SK-N-SH treated with all-trans-retinoic acid at 6 μM for 48 hours (cell line): ENCODE data around the gene ANKFN1.

Source experiments
- ATAC-seq: fragments of 200-7000 bp; cut with Tn5 transposase; 3 replicates; pipeline ENCODE4 v1.9.1; 2020; ENCODE audit warnings: mild to moderate bottlenecking, moderate library complexity
- ARNTL ChIP-seq: fragments of 450-650 bp; formaldehyde crosslinking; IDR thresholded peaks from 2 replicates; pipeline ENCODE4 v1.5.0; 2020; ENCODE audit warnings: low read depth, mild to moderate bottlenecking, moderate library complexity, borderline replicate concordance
- BACH2 ChIP-seq: fragments of 250-450 bp; sonication (Bioruptor Pico); IDR thresholded peaks from 2 replicates; pipeline ENCODE4 v1.9.0; 2021; ENCODE audit warnings: mild to moderate bottlenecking, borderline replicate concordance
- CREB5 ChIP-seq: fragments of 250-450 bp; sonication (Bioruptor Pico); IDR thresholded peaks from 2 replicates; pipeline ENCODE4 v1.5.1; 2020; ENCODE audit warnings: low read depth, mild to moderate bottlenecking, moderate library complexity
- CSDC2 ChIP-seq: fragments of 250-450 bp; sonication (Bioruptor Pico); IDR thresholded peaks from 2 replicates; pipeline ENCODE4 v1.5.0; 2020; ENCODE audit warnings: mild to moderate bottlenecking, moderate library complexity
- ESRRG ChIP-seq: fragments of 250-450 bp; sonication (Bioruptor Pico); IDR thresholded peaks from 2 replicates; pipeline ENCODE4 v1.6.1; 2021; ENCODE audit warnings: mild to moderate bottlenecking
- GLIS3 ChIP-seq: fragments of 250-450 bp; sonication (Bioruptor Pico); IDR thresholded peaks from 2 replicates; pipeline ENCODE4 v1.5.0; 2020; ENCODE audit warnings: mild to moderate bottlenecking, moderate library complexity
- ISL1 ChIP-seq: fragments of 250-450 bp; sonication (Bioruptor Pico); IDR thresholded peaks from 2 replicates; pipeline ENCODE4 v2.1.2; 2022; ENCODE audit warnings: mild to moderate bottlenecking, moderate library complexity
- OSR1 ChIP-seq: fragments of 250-450 bp; sonication (Bioruptor Pico); IDR thresholded peaks from 2 replicates; pipeline ENCODE4 v1.8.0; 2022; ENCODE audit warnings: moderate library complexity, mild to moderate bottlenecking, inconsistent platforms
- PATZ1 ChIP-seq: fragments of 250-450 bp; sonication (Bioruptor Pico); IDR thresholded peaks from 2 replicates; pipeline ENCODE4 v1.8.0; 2020; ENCODE audit warnings: mild to moderate bottlenecking, moderate library complexity, borderline replicate concordance
- PPARA ChIP-seq: fragments of 250-450 bp; sonication (Bioruptor Pico); IDR thresholded peaks from 2 replicates; pipeline ENCODE4 v1.5.0; 2020; ENCODE audit warnings: mild to moderate bottlenecking, borderline replicate concordance
- RARB ChIP-seq: fragments of 250-450 bp; sonication (Bioruptor Pico); IDR thresholded peaks from 2 replicates; pipeline ENCODE4 v1.8.0; 2021; ENCODE audit warnings: mild to moderate bottlenecking, moderate library complexity
- SNAI2 ChIP-seq: fragments of 250-450 bp; sonication (Bioruptor Pico); IDR thresholded peaks from 2 replicates; pipeline ENCODE4 v1.5.0; 2020; ENCODE audit warnings: mild to moderate bottlenecking, moderate library complexity
- TCF4 ChIP-seq: fragments of 250-450 bp; sonication (Bioruptor Pico); IDR thresholded peaks from 2 replicates; pipeline ENCODE4 v1.8.0; 2021; ENCODE audit warnings: mild to moderate bottlenecking, moderate library complexity, borderline replicate concordance
- TOX ChIP-seq: fragments of 250-450 bp; sonication (Bioruptor Pico); IDR thresholded peaks from 2 replicates; pipeline ENCODE4 v1.8.0; 2021; ENCODE audit warnings: mild to moderate bottlenecking, moderate library complexity, borderline replicate concordance
- TSHZ2 ChIP-seq: fragments of 250-450 bp; sonication (Bioruptor Pico); IDR thresholded peaks from 2 replicates; pipeline ENCODE4 v1.5.0; 2020; ENCODE audit warnings: mild to moderate bottlenecking, moderate library complexity
- ZC3H10 ChIP-seq: fragments of 250-450 bp; sonication (Bioruptor Pico); IDR thresholded peaks from 2 replicates; pipeline ENCODE4 v1.5.1; 2021; ENCODE audit warnings: mild to moderate bottlenecking, moderate library complexity
- ZFP3 ChIP-seq: fragments of 250-450 bp; sonication (Bioruptor Pico); IDR thresholded peaks from 2 replicates; pipeline ENCODE4 v1.5.0; 2020; ENCODE audit warnings: mild to moderate bottlenecking, moderate library complexity
- ZFP30 ChIP-seq: fragments of 450-650 bp; formaldehyde crosslinking; IDR thresholded peaks from 2 replicates; pipeline ENCODE4 v1.5.0; 2022; ENCODE audit warnings: mild to moderate bottlenecking, moderate library complexity
- ZNF565 ChIP-seq: fragments of 450-650 bp; formaldehyde crosslinking; conservative IDR thresholded peaks from 2 replicates; pipeline ENCODE4 v1.5.0; 2020; ENCODE audit warnings: low read depth, mild to moderate bottlenecking, moderate library complexity
- ZNF70 ChIP-seq: fragments of 450-650 bp; formaldehyde crosslinking; IDR thresholded peaks from 2 replicates; pipeline ENCODE4 v1.5.0; 2020; ENCODE audit warnings: mild to moderate bottlenecking, moderate library complexity
- TF ChIP-seq, protein P1 (sequence below): fragments of 250-450 bp; sonication (Bioruptor Pico); IDR thresholded peaks from 2 replicates; pipeline ENCODE4 v1.8.0; 2021; ENCODE audit warnings: low read depth, mild to moderate bottlenecking, moderate library complexity, borderline replicate concordance

Gene ANKFN1

GRCh38 chr17:56141046-56141839 lies 12.0 kb upstream of the ANKFN1 start:
- peak; percentile 28; the same call in 1 of the 3 replicates for ATAC-seq
- TF ChIP-seq ZFP3 (CRISPR knock-in tag) (no peak), SNAI2 (CRISPR knock-in tag) (no peak), ZC3H10 (CRISPR knock-in tag) (no peak), PPARA (CRISPR knock-in tag) (no peak), PATZ1 (CRISPR knock-in tag) (no peak), RARB (no peak), CREB5 (CRISPR knock-in tag) (no peak), OSR1 (no peak), CSDC2 (CRISPR knock-in tag) (no peak), ESRRG (CRISPR knock-in tag) (no peak)
- TF ChIP-seq, protein P1, sequence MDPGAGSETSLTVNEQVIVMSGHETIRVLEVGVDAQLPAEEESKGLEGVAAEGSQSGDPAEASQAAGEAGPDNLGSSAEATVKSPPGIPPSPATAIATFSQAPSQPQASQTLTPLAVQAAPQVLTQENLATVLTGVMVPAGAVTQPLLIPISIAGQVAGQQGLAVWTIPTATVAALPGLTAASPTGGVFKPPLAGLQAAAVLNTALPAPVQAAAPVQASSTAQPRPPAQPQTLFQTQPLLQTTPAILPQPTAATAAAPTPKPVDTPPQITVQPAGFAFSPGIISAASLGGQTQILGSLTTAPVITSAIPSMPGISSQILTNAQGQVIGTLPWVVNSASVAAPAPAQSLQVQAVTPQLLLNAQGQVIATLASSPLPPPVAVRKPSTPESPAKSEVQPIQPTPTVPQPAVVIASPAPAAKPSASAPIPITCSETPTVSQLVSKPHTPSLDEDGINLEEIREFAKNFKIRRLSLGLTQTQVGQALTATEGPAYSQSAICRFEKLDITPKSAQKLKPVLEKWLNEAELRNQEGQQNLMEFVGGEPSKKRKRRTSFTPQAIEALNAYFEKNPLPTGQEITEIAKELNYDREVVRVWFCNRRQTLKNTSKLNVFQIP (CRISPR knock-in tag) = no peak

DNA sequence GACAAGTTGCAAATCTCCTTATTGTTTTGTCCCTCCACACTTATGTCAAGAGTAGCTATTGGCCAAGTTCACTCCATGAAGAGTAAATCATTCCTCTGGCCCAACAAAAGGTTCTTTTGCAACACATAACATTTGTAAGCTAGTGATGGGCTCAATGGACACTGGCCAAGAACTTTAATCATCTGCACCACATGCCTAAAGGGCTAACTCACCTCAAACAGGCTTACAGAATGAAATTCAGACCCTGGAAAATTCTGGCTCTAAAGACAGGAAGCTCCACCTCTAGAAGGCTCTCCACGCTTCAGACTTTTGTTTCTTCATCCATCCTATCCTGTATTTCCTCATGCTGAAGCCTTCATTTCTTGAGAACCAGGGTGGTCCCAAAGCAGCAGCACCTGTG lies 10.9 kb upstream of the ANKFN1 start:
- TF ChIP-seq OSR1 (no peak), ARNTL (no peak), TCF4 (CRISPR knock-in tag) (no peak), PPARA (CRISPR knock-in tag) (no peak), CREB5 (CRISPR knock-in tag) (no peak), ZFP30 (CRISPR knock-in tag) (no peak), ISL1 (no peak), ZFP3 (CRISPR knock-in tag) (no peak), ZC3H10 (CRISPR knock-in tag) (no peak), ZNF565 (CRISPR knock-in tag) (no peak), GLIS3 (CRISPR knock-in tag) (no peak), ZNF70 (CRISPR knock-in tag) (no peak), CSDC2 (CRISPR knock-in tag) (no peak), RARB (no peak), TSHZ2 (no peak), TOX (CRISPR knock-in tag) (no peak), BACH2 (CRISPR knock-in tag) (no peak)
- peak; percentile 54; the same call in 2 of the 3 replicates for ATAC-seq

DNA sequence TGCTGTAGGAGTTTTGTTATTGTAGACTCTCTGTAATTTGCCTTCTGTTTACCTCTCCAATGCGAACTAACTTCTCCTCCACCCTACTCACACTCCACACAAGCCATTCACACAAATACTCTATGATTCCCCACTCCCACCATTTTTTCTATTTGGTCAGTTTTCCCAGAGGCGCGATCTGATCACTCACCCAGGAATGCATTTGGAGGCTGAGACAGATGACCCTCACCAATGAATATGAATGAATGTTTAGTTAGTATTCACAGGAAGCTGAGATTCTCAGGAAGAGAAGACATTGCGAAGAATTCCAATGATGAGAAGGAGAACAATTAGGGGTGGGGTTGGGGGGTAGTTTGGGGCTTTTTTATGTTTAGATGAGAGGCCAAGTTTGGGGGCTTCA lies 10.5 kb upstream of the ANKFN1 start:
- TF ChIP-seq ZFP3 (CRISPR knock-in tag) (no peak), OSR1 (no peak), GLIS3 (CRISPR knock-in tag) (no peak)
- no peak for ATAC-seq
